Measurements from ENCODE around the gene RIOK1. TPM values are rescaled to one million over a fixed set of nuclear protein-coding genes. Genes with fewer than 3 reads are reported as not detected.

The RIOK1 gene
- total RNA-seq, 1 experiment from 2014 or later, result 39.9 TPM

DNA sequence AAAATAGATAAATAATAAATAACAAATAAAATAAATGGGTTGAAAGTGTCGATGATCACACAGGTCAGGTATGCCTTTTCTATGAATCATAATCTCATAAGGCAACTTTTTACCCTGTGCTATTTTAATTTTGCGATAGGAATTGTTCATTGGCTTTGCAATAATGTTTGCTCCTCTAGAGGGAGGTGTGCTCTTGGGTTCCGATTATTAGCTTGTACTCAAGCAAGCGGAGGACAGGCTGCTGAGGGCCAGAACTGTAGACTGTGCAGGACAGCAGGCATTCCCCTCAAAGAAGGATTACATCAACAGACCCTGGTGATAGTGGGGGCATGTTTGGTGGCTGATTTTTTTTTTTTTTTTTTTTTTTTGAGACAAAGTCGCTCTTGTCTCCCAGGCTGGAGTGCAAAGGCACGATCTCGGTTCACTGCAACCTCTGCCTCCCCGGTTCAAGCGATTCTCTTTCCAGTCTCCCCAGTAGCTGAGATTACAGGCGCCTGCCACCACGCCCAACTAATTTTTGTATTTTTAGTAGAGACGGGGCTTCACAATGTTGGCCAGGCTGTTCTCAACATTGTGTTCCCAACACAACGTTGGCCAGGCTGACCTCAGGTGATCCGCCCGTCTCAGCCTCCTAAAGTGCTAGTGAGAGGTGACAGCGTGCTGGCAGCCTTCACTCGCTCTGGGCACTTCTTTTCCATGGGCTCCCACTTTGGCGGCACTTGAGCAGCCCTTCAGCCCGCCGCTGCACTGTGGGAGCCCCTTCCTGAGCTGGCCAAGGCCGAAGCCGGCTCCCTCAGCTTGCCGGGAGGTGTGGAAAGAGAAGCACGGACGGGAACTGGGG lies 35.6 kb downstream of the RIOK1 start:
- peak; percentile 95 for ATAC-seq
- H3K9ac ChIP-seq (ENCODE audit: low read length), result no peak overlapping the region
- BruUV-seq (replicated peaks), result no TSS peak
- TF ChIP-seq, protein P1, sequence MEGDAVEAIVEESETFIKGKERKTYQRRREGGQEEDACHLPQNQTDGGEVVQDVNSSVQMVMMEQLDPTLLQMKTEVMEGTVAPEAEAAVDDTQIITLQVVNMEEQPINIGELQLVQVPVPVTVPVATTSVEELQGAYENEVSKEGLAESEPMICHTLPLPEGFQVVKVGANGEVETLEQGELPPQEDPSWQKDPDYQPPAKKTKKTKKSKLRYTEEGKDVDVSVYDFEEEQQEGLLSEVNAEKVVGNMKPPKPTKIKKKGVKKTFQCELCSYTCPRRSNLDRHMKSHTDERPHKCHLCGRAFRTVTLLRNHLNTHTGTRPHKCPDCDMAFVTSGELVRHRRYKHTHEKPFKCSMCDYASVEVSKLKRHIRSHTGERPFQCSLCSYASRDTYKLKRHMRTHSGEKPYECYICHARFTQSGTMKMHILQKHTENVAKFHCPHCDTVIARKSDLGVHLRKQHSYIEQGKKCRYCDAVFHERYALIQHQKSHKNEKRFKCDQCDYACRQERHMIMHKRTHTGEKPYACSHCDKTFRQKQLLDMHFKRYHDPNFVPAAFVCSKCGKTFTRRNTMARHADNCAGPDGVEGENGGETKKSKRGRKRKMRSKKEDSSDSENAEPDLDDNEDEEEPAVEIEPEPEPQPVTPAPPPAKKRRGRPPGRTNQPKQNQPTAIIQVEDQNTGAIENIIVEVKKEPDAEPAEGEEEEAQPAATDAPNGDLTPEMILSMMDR (conservative IDR thresholded peaks at IDR 0.05; ENCODE audit: low read depth, low read length), result peak; percentile 72
- TF ChIP-seq EZH2 (IDR thresholded peaks at IDR 0.05; ENCODE audit: low read length, unreplicated experiment), result no peak
- DNase-seq, result peak; percentile 77
- no peaks in the 10 kb centered on the region for H3K9me3 ChIP-seq (ENCODE audit: low read length)
- H3K4me3 ChIP-seq (ENCODE audit: low read length), result no peak overlapping the region
- no peaks in the 10 kb centered on the region for H3F3A ChIP-seq (ENCODE audit: low read length, unreplicated experiment)
- no peaks in the 10 kb centered on the region for H3K36me3 ChIP-seq (ENCODE audit: low read depth, low read length)
- CTCF ChIA-PET, result interaction anchor here (0.5 to 1.8 kb wide), 3 partner anchors 10 to 175 kb away, joined by 3 to 6 read pairs (median 4); no protein-coding TSS in a partner anchor
- H3K4me2 ChIP-seq (ENCODE audit: low read length), result no peak overlapping the region
- no peak overlapping the region for H3K27ac ChIP-seq (ENCODE audit: low read length)
- no peaks in the 10 kb centered on the region for H4K20me1 ChIP-seq (ENCODE audit: low read length)
- H3K79me2 ChIP-seq (ENCODE audit: low read length), result no peaks in the 10 kb centered on the region
- H3K27me3 ChIP-seq (ENCODE audit: low read length), result no peaks in the 10 kb centered on the region
- no peaks in the 10 kb centered on the region for H3K9me2 ChIP-seq (replicated peaks; ENCODE audit: low read length)
- POLR2A ChIA-PET (ENCODE audit: unreplicated experiment), result no interaction called here
- no peak overlapping the region for H2AFZ ChIP-seq (ENCODE audit: low read length)
- intact Hi-C loops (cut with micrococcal nuclease), result loop anchor here (1.0 to 5.0 kb wide), 3 partner anchors 116 to 190 kb away; partner anchors contain the start of gene DSP
- no peaks in the 10 kb centered on the region for H3K4me1 ChIP-seq (ENCODE audit: insufficient read depth, low read length)

DNA sequence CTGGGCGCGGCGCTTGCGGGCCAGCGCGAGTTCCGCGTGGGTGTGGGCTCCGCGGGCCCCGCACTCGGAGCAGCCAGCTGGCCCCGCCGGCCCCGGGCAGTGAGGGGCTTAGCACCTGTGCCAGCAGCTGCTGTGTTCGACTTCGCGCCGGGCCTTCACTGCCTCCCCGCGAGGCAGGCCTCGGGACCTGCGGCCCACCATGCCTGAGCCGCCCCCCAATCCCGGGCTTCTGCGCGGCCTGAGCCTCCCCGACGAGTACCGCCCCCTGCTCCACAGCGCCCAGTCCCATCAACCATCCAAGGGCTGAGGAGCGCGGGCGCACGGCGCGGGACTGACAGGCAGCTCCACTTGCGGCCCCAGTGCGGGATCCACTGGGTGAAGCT lies 36.2 kb downstream of the RIOK1 start:
- Histone ChIP-seq H3K27me3 (ENCODE audit: low read length) (no peaks in the 10 kb centered on the region), H3K9ac (ENCODE audit: low read length) (no peak overlapping the region), H3K4me2 (ENCODE audit: low read length) (no peak overlapping the region), H3K36me3 (ENCODE audit: low read depth, low read length) (no peaks in the 10 kb centered on the region), H3K4me3 (ENCODE audit: low read length) (no peak overlapping the region), H4K20me1 (ENCODE audit: low read length) (no peaks in the 10 kb centered on the region), H2AFZ (ENCODE audit: low read length) (no peak overlapping the region), H3K9me2 (replicated peaks; ENCODE audit: low read length) (no peaks in the 10 kb centered on the region), H3K9me3 (ENCODE audit: low read length) (no peaks in the 10 kb centered on the region), H3K79me2 (ENCODE audit: low read length) (no peaks in the 10 kb centered on the region), H3K27ac (ENCODE audit: low read length) (no peak overlapping the region), H3F3A (ENCODE audit: low read length, unreplicated experiment) (no peaks in the 10 kb centered on the region), H3K4me1 (ENCODE audit: insufficient read depth, low read length) (no peaks in the 10 kb centered on the region)
- no peak for DNase-seq
- POLR2A ChIA-PET (ENCODE audit: unreplicated experiment), result interaction anchor here (0.6 kb wide), 1 partner anchor 1762 kb away, joined by 3 read pairs; no protein-coding TSS in a partner anchor
- CTCF ChIA-PET, result interaction anchor here (1.8 kb wide), 1 partner anchor 10 kb away, joined by 6 read pairs; no protein-coding TSS in a partner anchor
- no TSS peak for BruUV-seq (replicated peaks)
- intact Hi-C loops (cut with micrococcal nuclease), result loop anchor here (1.0 to 5.0 kb wide), 3 partner anchors 115 to 190 kb away; partner anchors contain the start of gene DSP
- ATAC-seq, result no peak
- TF ChIP-seq, protein P1 (conservative IDR thresholded peaks at IDR 0.05; ENCODE audit: low read depth, low read length), result no peak
- TF ChIP-seq EZH2phosphoT487 (IDR thresholded peaks at IDR 0.05; ENCODE audit: borderline replicate concordance, low read length), result no peak
- TF ChIP-seq EZH2 (IDR thresholded peaks at IDR 0.05; ENCODE audit: low read length, unreplicated experiment), result no peak
